Tibial nerve (tissue), 4 donors: ENCODE results near the gene SHB. TPM values are rescaled to one million over a fixed set of nuclear protein-coding genes. Genes with fewer than 3 reads are reported as not detected.
A peak's percentile ranks its signal among the peaks of the same experiment; 100 is the strongest.

ENCODE experiments used
- DNase-seq, 2 donors: peaks; one replicate each; pipeline ENCODE4 v3.0.0-alpha.2; 2019; ENCODE audit warnings: low spot score in 2 of 2
- H3K27ac ChIP-seq, 4 donors: fragments of 200-600 bp; sonication (generic) in 3 of 4; one replicate each; pipeline ENCODE4 v1.5.1; 2017 to 2019; ENCODE audit warnings: mild to moderate bottlenecking in 1 of 4
- H3K27me3 ChIP-seq, 2 donors: fragments of 200-600 bp; sonication (generic) in 1 of 2; one replicate each; pipeline versions ENCODE4 v1.5.1 to v1.6.0; 2017 to 2019
- H3K36me3 ChIP-seq, 3 donors: fragments of 200-600 bp; sonication (generic); one replicate each; pipeline ENCODE4 v1.5.1; 2018 to 2019
- H3K4me1 ChIP-seq, 4 donors: fragments of 200-600 bp; sonication (generic) in 3 of 4; one replicate each; pipeline ENCODE4 v1.5.1; 2017 to 2019
- H3K4me3 ChIP-seq, 4 donors: fragments of 200-600 bp; sonication (generic) in 3 of 4; one replicate each; pipeline ENCODE4 v1.5.1; 2017 to 2019; ENCODE audit warnings: mild to moderate bottlenecking in 1 of 4, moderate library complexity in 1 of 4
- H3K9me3 ChIP-seq, 4 donors: fragments of 200-600 bp; sonication (generic) in 3 of 4; one replicate each; pipeline ENCODE4 v1.5.1; 2017 to 2019
- EP300 ChIP-seq, 2 donors: sonication (generic); formaldehyde crosslinking; IDR thresholded peaks; one replicate each; pipeline ENCODE4 v1.6.1; 2017; ENCODE audit warnings: antibody characterized with exemption in 2 of 2, mild to moderate bottlenecking in 1 of 2
- POLR2A ChIP-seq, 2 donors: fragments of 450-650 bp; IDR thresholded peaks; one replicate each; pipeline ENCODE4 v1.6.1; 2017; ENCODE audit warnings: antibody characterized with exemption in 2 of 2, mild to moderate bottlenecking in 2 of 2, moderate library complexity in 2 of 2
- WGBS, 2 donors: methylation state at CpG; one replicate each; pipeline ENCODE4 v1.1.5; 2018; 5-methylcytosine and 5-hydroxymethylcytosine counted together
- total RNA-seq, 4 donors: library from RNA; depleted of rRNA; stranded (reverse); fragments of >200 nt; gene quantifications; one replicate each; pipeline ENCODE4 v1.1.0, GENCODE V29; 2016
- TF ChIP-seq, protein P1 (sequence below), 5 experiments: fragments of 200-600 bp in 3 of 5; fragments of 450-650 bp in 2 of 5; sonication (generic) in 3 of 5; IDR thresholded peaks; one replicate each; pipeline ENCODE4 v1.5.1; 2016 to 2019; ENCODE audit warnings: antibody characterized with exemption in 5 of 5, mild to moderate bottlenecking in 3 of 5, moderate library complexity in 2 of 5

Gene SHB
- total RNA-seq, 4 donors from 2014 or later = 6.3 to 15.9 (median 11.6) TPM

DNA sequence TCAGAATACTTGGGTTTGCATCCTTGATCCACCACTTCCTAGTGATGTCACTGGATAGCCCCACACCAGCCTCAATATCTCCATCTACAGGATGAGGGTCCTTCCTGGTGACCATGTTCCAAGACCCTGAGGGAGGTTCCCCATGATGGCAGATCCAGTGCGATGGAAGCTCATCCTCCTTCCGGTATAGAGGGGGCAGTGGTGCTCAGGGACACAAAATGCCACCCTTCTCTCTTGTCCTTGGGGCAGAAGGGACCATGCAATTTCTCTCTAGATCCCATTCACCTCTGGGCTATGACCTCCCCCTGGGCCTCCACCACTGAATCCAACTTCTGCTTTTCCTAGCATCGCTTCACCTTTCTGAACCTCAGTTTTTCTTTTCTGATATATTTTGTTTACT, 159.7 kb downstream of the SHB start:
- no peaks in the 10 kb centered on the region for H3K36me3 ChIP-seq
- no peaks in the 10 kb centered on the region for H3K9me3 ChIP-seq
- peaks cover 0 to 21% (median 3%) of the 10 kb centered on the region in 4 donors for H3K4me1 ChIP-seq
- no peak for TF ChIP-seq POLR2A (IDR thresholded peaks at IDR 0.05)
- no peak for TF ChIP-seq EP300 (IDR thresholded peaks at IDR 0.05)
- TF ChIP-seq, protein P1, sequence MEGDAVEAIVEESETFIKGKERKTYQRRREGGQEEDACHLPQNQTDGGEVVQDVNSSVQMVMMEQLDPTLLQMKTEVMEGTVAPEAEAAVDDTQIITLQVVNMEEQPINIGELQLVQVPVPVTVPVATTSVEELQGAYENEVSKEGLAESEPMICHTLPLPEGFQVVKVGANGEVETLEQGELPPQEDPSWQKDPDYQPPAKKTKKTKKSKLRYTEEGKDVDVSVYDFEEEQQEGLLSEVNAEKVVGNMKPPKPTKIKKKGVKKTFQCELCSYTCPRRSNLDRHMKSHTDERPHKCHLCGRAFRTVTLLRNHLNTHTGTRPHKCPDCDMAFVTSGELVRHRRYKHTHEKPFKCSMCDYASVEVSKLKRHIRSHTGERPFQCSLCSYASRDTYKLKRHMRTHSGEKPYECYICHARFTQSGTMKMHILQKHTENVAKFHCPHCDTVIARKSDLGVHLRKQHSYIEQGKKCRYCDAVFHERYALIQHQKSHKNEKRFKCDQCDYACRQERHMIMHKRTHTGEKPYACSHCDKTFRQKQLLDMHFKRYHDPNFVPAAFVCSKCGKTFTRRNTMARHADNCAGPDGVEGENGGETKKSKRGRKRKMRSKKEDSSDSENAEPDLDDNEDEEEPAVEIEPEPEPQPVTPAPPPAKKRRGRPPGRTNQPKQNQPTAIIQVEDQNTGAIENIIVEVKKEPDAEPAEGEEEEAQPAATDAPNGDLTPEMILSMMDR (IDR thresholded peaks at IDR 0.05) = no peak
- no peak overlapping the region for H3K4me3 ChIP-seq
- no peak overlapping the region for H3K27ac ChIP-seq
- DNase-seq = no peak
- 86 to 92% methylated on average over 3 of the region's 3 CpGs for WGBS, 2 donors
- no peaks in the 10 kb centered on the region for H3K27me3 ChIP-seq

DNA sequence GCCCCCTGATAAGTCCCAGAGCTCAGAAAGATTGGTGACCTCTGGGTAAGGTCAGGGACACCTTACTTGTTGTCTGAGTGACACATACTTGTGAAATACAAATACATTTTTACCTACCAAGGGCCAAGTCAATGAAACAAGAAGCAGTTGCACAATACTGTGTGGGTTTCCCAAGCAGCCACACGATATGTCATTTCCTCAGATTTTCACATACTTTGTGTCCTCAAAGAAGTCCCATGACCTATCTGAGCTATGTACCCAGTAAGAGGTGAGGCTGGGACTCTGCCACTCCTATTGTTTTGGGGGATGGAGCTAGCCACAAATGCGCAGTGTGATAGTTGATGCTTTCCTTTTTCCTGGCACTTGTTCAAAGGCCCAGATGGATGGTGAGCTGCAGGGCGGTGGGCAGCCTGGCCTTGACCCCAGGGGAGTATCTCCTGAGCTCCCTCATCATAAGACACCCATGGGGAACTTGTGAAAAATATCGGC, 160.3 kb downstream of the SHB start:
- Histone ChIP-seq H3K36me3 (no peaks in the 10 kb centered on the region), H3K27me3 (no peaks in the 10 kb centered on the region), H3K9me3 (no peaks in the 10 kb centered on the region), H3K27ac (no peak overlapping the region), H3K4me3 (no peak overlapping the region), H3K4me1 (peaks cover 0 to 15% (median 3%) of the 10 kb centered on the region in 4 donors)
- TF ChIP-seq, protein P1 (IDR thresholded peaks at IDR 0.05) = no peak
- peak in 1 of 2 donors; percentile 59 for TF ChIP-seq EP300 (IDR thresholded peaks at IDR 0.05)
- DNase-seq = peak in 1 of 2 donors; percentile 25
- WGBS, 2 donors = 79 to 81% methylated on average over 4 of the region's 4 CpGs

DNA sequence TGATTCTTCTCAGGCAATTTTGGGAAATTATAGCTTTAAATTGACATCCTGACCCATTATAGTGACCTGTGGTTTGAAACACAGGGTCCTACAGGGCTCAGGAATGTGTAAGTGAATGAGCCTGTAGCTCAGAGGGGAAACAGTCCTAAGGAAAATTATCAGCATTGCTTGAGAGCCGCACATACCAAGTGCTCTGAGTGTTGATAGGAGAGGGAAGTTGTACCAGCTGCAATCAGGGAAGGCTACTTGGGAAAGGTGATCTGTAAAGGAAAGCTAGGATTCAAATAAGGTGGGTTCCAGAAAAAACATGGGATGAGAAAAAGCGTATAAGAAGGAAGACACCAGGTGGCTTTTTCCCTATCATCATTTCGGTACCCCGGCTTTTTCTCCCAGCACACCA, 160.7 kb downstream of the SHB start:
- Histone ChIP-seq H3K36me3 (no peaks in the 10 kb centered on the region), H3K4me1 (peaks cover 0 to 13% (median 3%) of the 10 kb centered on the region in 4 donors), H3K27me3 (no peaks in the 10 kb centered on the region), H3K9me3 (no peaks in the 10 kb centered on the region), H3K27ac (no peak overlapping the region), H3K4me3 (no peak overlapping the region)
- DNase-seq = no peak
- TF ChIP-seq EP300 (IDR thresholded peaks at IDR 0.05) (no peak), POLR2A (IDR thresholded peaks at IDR 0.05) (no peak)
- TF ChIP-seq, protein P1 (IDR thresholded peaks at IDR 0.05) = no peak
- WGBS, 2 donors = 80 to 86% methylated on average over 4 of the region's 4 CpGs

DNA sequence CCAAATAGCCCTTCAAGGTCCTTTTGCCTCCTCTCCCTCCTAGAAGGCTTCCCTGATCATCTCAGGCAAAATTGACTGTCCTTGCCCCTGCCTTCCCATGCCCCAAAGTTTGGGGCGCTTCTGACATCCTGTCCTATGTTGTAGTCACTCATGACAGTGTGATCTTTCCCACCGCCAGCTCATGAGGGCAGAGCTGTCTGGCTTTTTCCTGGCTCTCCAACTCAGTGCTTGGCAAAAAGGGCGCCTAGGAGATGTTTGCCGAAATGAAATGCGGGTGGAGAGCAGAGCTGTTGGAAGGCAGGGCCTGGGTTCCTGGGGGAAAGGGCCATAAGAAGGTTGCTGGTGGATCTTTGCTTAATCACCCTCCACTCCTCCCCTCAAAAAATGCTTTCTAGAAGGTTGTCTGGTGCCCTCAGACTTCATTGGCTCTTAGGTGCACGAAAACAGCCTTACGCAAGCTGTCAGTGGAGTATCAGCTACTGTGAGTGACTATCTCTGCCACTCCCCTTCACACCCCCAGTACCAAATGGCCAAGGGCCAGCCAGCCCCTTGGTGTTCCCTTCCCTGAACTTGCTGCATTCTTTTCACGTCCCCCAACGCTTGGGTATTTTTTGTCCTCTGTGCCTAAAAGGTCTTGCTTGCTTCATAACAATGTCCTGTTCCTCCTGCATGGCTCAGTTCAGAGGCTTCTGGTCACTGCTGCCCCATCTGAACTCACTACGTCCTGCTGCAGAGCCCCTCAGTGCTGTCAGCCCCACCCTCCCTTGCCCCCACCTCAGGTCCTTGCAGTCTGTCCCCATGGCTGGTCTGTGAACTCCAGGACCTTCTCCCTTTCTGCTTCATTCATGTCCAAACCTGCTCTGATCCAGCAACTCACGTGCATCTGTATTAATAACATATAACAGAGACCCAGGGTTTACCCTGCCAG, 162.5 kb downstream of the SHB start:
- Histone ChIP-seq H3K9me3 (no peaks in the 10 kb centered on the region), H3K27ac (no peak overlapping the region), H3K4me3 (no peak overlapping the region), H3K27me3 (no peaks in the 10 kb centered on the region), H3K4me1 (peaks cover 0 to 31% (median 10%) of the 10 kb centered on the region in 4 donors), H3K36me3 (no peaks in the 10 kb centered on the region)
- DNase-seq = no peak
- TF ChIP-seq, protein P1 (IDR thresholded peaks at IDR 0.05) = no peak
- TF ChIP-seq POLR2A (IDR thresholded peaks at IDR 0.05) (no peak), EP300 (IDR thresholded peaks at IDR 0.05) (no peak)
- WGBS, 2 donors = 72 to 80% methylated on average over 11 of the region's 11 CpGs

DNA sequence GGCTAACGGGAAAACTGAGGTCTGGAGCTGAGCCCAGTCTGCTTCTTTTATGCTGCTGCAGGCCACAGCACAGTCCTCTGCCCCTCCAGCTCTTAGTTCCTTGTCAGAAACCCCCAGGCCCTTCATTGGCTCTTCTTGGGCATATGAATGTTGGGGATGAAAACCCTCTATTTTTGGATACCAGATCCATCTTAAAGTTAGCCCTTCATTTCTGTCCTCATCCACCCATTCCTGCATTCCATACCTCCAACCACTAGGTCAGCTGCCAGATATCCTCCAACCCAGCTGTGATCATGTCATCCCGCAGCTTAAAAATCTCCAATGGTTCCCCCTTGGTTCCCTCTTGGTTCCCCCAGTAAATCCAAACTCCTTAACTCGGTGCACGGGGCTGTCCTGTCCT, 163.3 kb downstream of the SHB start:
- DNase-seq = no peak
- WGBS, 2 donors = 92 to 93% methylated on average over 4 of the region's 4 CpGs
- H3K36me3 ChIP-seq = no peaks in the 10 kb centered on the region

More for the DNA sequence above, 163.3 kb downstream of the SHB start:
- TF ChIP-seq POLR2A (IDR thresholded peaks at IDR 0.05) = no peak
- no peak for TF ChIP-seq EP300 (IDR thresholded peaks at IDR 0.05)
- TF ChIP-seq, protein P1 (IDR thresholded peaks at IDR 0.05) = no peak
- Histone ChIP-seq H3K27me3 (no peaks in the 10 kb centered on the region), H3K4me1 (peaks cover 0 to 37% (median 10%) of the 10 kb centered on the region in 4 donors), H3K4me3 (no peak overlapping the region), H3K9me3 (no peaks in the 10 kb centered on the region), H3K27ac (no peak overlapping the region)
